ENCODE data around the gene RPLP2.

The RPLP2 gene

DNA sequence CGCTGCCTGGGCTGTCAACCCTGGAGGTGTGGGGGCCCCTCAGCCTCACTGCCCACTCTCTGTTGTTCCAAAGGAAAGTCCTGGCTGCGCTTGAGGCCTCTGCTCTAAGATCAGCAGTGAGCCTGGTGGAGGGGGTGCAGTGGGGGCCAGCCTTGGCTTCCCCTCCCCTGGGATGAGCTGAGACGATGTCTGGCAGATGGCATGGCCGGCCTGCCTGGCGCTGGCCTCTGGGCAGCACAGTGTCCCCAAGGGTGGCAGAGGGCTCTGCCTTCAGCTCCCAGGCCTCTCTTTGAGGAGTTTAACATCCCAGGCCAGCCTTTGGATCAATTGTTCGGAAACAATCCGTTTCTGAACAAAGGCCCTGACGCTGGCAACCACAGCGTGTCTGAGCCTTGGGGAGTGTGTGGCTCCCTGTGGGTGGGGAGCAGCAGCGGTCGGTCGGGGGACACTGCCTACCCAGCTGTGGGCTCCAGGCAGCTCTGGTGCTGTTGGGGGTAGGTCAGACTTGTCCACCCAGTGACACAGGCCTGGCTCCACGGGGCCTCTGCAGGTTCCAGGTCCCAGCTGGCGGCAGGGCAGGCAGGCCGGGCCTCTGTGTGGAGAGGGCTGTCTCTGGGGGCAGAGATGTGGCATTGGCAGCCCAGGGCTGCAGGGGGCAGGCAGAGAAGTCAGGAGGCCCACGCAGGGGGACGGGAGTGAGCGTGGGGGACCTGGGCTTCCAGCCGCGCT lies 45.0 kb downstream of the RPLP2 start:
- peaks cover 10 to 14% of the 10 kb centered on the region in 2 donors for H3K27me3 ChIP-seq (ENCODE audit: control insufficient read depth in 1 of 2, insufficient read depth in 2 of 2, low read length in 2 of 2)
- H3K27ac ChIP-seq (ENCODE audit: low read depth, low read length) = no peak overlapping the region
- H3K4me1 ChIP-seq (ENCODE audit: control insufficient read depth in 1 of 2, insufficient read depth in 2 of 2, low read length in 2 of 2) = peaks cover 0 to 6% of the 10 kb centered on the region in 2 donors
- H3K36me3 ChIP-seq (ENCODE audit: control insufficient read depth in 1 of 2, insufficient read depth in 2 of 2, low read length in 2 of 2) = no peaks in the 10 kb centered on the region
- H3K9ac ChIP-seq (ENCODE audit: low read depth in 1 of 2, low read length in 2 of 2) = no peak overlapping the region
- no peak overlapping the region for H3K4me3 ChIP-seq (ENCODE audit: low read depth in 1 of 2, low read length in 2 of 2)
- H3K9me3 ChIP-seq (ENCODE audit: control insufficient read depth in 1 of 2, low read length in 2 of 2) = no peaks in the 10 kb centered on the region

DNA sequence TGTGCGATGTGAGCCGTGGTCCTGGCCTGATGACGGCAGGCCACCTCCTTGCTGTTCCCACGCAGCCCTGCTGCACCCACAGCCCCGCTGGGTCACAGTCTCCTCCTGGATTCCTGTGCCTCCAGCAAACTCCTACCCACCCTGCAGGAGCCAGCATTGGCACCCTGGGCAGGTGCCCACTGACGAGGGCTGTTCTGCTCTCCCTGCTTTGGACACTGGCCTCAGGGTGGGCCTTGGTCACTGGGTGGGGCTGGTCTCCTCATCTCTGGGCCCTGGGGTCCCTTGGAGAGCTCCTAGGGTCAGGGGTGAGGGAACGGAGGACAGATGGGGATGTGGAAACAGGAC lies 45.5 kb downstream of the RPLP2 start:
- Histone ChIP-seq H3K9me3 (ENCODE audit: control insufficient read depth in 1 of 2, low read length in 2 of 2) (no peaks in the 10 kb centered on the region), H3K9ac (ENCODE audit: low read depth in 1 of 2, low read length in 2 of 2) (no peak overlapping the region), H3K36me3 (ENCODE audit: control insufficient read depth in 1 of 2, insufficient read depth in 2 of 2, low read length in 2 of 2) (no peaks in the 10 kb centered on the region), H3K4me1 (ENCODE audit: control insufficient read depth in 1 of 2, insufficient read depth in 2 of 2, low read length in 2 of 2) (peaks cover 0 to 8% of the 10 kb centered on the region in 2 donors), H3K27ac (ENCODE audit: low read depth, low read length) (no peak overlapping the region), H3K27me3 (ENCODE audit: control insufficient read depth in 1 of 2, insufficient read depth in 2 of 2, low read length in 2 of 2) (peaks cover 10 to 11% of the 10 kb centered on the region in 2 donors), H3K4me3 (ENCODE audit: low read depth in 1 of 2, low read length in 2 of 2) (no peak overlapping the region)

DNA sequence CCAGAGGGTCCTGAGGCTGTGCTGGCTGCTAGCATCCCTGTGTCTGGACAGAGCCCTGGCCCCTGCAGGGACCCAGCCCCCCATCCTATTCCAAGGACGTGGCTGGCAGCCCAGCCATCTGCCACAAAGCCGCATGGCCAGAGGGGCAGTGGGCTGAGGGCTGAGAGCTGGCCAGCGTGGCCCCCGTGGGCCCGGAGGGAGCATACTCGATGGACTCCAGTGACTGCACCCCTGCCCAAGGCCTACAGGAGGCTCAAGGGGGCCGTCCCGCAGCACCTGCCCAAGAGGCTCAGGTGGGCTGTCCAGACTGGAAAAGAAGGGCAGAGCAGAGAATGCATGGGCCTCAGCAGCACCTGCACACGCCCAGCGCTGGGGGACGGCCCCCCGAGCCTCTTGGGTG lies 46.0 kb downstream of the RPLP2 start:
- peaks cover 5 to 6% of the 10 kb centered on the region in 2 donors for H3K27me3 ChIP-seq (ENCODE audit: control insufficient read depth in 1 of 2, insufficient read depth in 2 of 2, low read length in 2 of 2)
- no peak overlapping the region for H3K9ac ChIP-seq (ENCODE audit: low read depth in 1 of 2, low read length in 2 of 2)
- H3K9me3 ChIP-seq (ENCODE audit: control insufficient read depth in 1 of 2, low read length in 2 of 2) = no peaks in the 10 kb centered on the region
- peaks cover 0 to 8% of the 10 kb centered on the region in 2 donors for H3K4me1 ChIP-seq (ENCODE audit: control insufficient read depth in 1 of 2, insufficient read depth in 2 of 2, low read length in 2 of 2)
- no peaks in the 10 kb centered on the region for H3K36me3 ChIP-seq (ENCODE audit: control insufficient read depth in 1 of 2, insufficient read depth in 2 of 2, low read length in 2 of 2)
- no peak overlapping the region for H3K4me3 ChIP-seq (ENCODE audit: low read depth in 1 of 2, low read length in 2 of 2)
- H3K27ac ChIP-seq (ENCODE audit: low read depth, low read length) = no peak overlapping the region

DNA sequence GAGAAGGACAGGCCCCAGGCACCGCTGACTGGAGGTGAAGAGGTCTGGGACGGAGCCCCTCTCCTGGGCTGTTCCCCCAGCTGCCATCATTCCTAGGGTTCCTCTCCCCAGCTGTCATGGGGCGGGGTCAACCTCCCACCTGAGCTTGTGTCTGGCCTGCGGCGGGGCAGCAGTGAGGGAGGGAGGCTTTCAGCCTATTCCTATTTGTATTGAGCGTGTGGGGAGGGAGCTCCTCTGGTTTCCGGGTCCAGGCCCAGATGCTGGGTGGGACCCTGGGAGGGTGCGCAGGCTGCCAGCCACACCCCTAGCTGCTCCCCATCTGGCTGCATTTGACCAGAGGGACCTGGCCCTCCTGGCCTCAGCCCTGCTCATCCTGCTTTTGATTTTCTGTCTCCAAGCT lies 46.6 kb downstream of the RPLP2 start:
- H3K27me3 ChIP-seq (ENCODE audit: control insufficient read depth in 1 of 2, insufficient read depth in 2 of 2, low read length in 2 of 2) = peaks cover 0 to 2% of the 10 kb centered on the region in 2 donors
- H3K4me1 ChIP-seq (ENCODE audit: control insufficient read depth in 1 of 2, insufficient read depth in 2 of 2, low read length in 2 of 2) = peaks cover 0 to 8% of the 10 kb centered on the region in 2 donors
- no peak overlapping the region for H3K4me3 ChIP-seq (ENCODE audit: low read depth in 1 of 2, low read length in 2 of 2)
- H3K9me3 ChIP-seq (ENCODE audit: control insufficient read depth in 1 of 2, low read length in 2 of 2) = no peaks in the 10 kb centered on the region
- H3K27ac ChIP-seq (ENCODE audit: low read depth, low read length) = no peak overlapping the region
- no peak overlapping the region for H3K9ac ChIP-seq (ENCODE audit: low read depth in 1 of 2, low read length in 2 of 2)
- H3K36me3 ChIP-seq (ENCODE audit: control insufficient read depth in 1 of 2, insufficient read depth in 2 of 2, low read length in 2 of 2) = no peaks in the 10 kb centered on the region

DNA sequence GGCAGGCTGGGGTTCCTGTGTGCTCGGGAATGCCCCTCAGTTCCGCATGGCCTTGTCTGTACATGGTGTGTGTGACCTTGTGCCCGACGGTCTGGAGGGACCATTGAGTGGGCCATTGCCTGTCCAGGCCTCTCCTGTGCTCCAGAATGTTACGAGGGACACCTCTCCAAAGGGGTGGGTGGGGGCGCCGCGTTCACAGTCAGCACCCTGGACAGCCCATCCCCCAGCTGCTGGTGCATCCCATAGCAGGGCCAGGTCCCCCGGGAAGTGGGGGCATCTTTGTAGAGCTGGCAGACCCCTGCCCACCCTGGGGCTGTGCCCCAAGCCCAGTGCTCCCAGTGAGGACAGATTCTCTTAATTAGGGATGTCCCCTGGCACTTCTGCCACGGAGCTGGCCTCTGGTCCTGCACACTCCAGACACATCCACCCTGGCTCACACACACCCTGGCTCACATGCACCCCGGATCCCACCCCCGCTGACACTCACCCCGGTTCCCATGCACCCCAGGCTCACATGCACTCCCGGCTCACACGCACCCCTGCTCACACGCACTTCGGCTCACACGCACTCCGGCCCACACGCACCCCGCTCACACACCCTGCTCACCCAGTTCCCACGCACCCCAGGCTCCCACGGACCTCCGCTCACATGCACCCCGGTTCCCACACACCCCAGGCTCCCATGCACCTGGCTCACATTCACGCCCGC lies 48.4 kb downstream of the RPLP2 start:
- Histone ChIP-seq H3K4me1 (ENCODE audit: control insufficient read depth in 1 of 2, insufficient read depth in 2 of 2, low read length in 2 of 2) (peaks cover 0 to 16% of the 10 kb centered on the region in 2 donors), H3K27ac (ENCODE audit: low read depth, low read length) (no peak overlapping the region), H3K36me3 (ENCODE audit: control insufficient read depth in 1 of 2, insufficient read depth in 2 of 2, low read length in 2 of 2) (no peaks in the 10 kb centered on the region), H3K9me3 (ENCODE audit: control insufficient read depth in 1 of 2, low read length in 2 of 2) (no peaks in the 10 kb centered on the region), H3K9ac (ENCODE audit: low read depth in 1 of 2, low read length in 2 of 2) (no peak overlapping the region), H3K27me3 (ENCODE audit: control insufficient read depth in 1 of 2, insufficient read depth in 2 of 2, low read length in 2 of 2) (peaks cover 11 to 12% of the 10 kb centered on the region in 2 donors), H3K4me3 (ENCODE audit: low read depth in 1 of 2, low read length in 2 of 2) (no peak overlapping the region)

DNA sequence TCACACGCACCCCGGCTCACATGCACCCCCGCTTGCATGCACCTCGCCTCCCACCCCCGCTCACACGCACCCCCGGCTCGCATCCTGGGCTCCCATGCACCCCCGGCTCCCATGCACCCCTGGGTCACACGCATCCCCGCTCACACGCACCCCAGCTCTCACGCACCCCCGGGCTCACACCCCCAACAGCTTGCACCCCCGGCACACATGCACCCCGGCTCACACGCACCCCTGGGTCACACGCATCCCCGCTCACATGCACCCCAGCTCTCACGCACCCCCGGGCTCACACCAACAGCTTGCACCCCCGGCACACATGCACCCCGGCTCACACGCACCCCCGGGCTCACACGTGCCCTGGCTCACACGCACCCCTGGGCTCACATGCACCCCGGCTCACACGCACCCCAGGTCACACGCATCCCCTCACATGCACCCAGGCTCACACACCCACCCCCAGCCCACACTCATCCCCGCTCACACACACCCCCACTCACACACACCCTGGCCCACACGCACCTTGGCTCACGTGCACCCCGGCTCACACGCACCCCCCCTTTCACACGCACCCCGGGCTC lies 49.1 kb downstream of the RPLP2 start:
- Histone ChIP-seq H3K9me3 (ENCODE audit: control insufficient read depth in 1 of 2, low read length in 2 of 2) (no peaks in the 10 kb centered on the region), H3K4me1 (ENCODE audit: control insufficient read depth in 1 of 2, insufficient read depth in 2 of 2, low read length in 2 of 2) (peaks cover 0 to 16% of the 10 kb centered on the region in 2 donors), H3K9ac (ENCODE audit: low read depth in 1 of 2, low read length in 2 of 2) (no peak overlapping the region), H3K27ac (ENCODE audit: low read depth, low read length) (no peak overlapping the region), H3K36me3 (ENCODE audit: control insufficient read depth in 1 of 2, insufficient read depth in 2 of 2, low read length in 2 of 2) (no peaks in the 10 kb centered on the region), H3K4me3 (ENCODE audit: low read depth in 1 of 2, low read length in 2 of 2) (no peak overlapping the region), H3K27me3 (ENCODE audit: control insufficient read depth in 1 of 2, insufficient read depth in 2 of 2, low read length in 2 of 2) (peaks cover 11 to 18% of the 10 kb centered on the region in 2 donors)

DNA sequence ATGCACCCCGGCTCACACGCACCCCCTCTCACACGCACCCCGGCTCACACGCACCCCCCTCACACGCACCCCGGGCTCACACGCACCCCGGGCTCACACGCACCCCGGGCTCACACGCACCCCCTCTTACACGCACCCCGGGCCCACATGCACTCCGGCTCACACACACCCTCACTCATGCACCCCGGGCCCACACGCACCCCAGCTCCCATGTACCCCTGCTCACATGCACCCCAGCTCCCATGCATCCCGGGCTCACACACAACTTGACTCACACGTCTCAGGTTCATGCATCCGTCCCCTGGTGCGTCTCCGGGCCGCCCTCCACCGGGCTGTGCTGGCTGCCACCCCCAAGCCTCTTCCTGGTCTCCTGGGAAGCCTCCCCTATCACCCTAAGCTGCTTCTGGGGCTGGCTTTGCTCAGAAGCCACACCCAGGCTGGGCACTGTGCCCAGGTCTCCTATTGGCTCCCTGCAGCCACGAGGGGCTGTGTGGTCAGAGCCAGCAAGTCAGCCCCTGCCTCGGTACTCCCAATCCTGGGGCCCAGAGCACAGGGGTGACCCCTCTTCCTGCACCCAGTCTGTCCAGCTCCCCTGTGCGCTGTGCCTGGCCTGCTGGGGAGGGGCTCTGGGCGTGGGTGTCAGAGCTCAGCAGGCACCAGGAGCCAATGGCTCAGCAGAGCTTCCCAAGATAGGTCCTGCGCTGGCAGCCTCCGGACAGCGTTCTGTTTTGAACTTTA lies 49.8 kb downstream of the RPLP2 start:
- Histone ChIP-seq H3K27me3 (ENCODE audit: control insufficient read depth in 1 of 2, insufficient read depth in 2 of 2, low read length in 2 of 2) (peaks cover 11 to 22% of the 10 kb centered on the region in 2 donors), H3K27ac (ENCODE audit: low read depth, low read length) (no peak overlapping the region), H3K36me3 (ENCODE audit: control insufficient read depth in 1 of 2, insufficient read depth in 2 of 2, low read length in 2 of 2) (no peaks in the 10 kb centered on the region), H3K9ac (ENCODE audit: low read depth in 1 of 2, low read length in 2 of 2) (no peak overlapping the region), H3K4me1 (ENCODE audit: control insufficient read depth in 1 of 2, insufficient read depth in 2 of 2, low read length in 2 of 2) (peaks cover 0 to 16% of the 10 kb centered on the region in 2 donors), H3K9me3 (ENCODE audit: control insufficient read depth in 1 of 2, low read length in 2 of 2) (no peaks in the 10 kb centered on the region), H3K4me3 (ENCODE audit: low read depth in 1 of 2, low read length in 2 of 2) (peak overlapping the region in 1 of 2 donors; percentile 32)

DNA sequence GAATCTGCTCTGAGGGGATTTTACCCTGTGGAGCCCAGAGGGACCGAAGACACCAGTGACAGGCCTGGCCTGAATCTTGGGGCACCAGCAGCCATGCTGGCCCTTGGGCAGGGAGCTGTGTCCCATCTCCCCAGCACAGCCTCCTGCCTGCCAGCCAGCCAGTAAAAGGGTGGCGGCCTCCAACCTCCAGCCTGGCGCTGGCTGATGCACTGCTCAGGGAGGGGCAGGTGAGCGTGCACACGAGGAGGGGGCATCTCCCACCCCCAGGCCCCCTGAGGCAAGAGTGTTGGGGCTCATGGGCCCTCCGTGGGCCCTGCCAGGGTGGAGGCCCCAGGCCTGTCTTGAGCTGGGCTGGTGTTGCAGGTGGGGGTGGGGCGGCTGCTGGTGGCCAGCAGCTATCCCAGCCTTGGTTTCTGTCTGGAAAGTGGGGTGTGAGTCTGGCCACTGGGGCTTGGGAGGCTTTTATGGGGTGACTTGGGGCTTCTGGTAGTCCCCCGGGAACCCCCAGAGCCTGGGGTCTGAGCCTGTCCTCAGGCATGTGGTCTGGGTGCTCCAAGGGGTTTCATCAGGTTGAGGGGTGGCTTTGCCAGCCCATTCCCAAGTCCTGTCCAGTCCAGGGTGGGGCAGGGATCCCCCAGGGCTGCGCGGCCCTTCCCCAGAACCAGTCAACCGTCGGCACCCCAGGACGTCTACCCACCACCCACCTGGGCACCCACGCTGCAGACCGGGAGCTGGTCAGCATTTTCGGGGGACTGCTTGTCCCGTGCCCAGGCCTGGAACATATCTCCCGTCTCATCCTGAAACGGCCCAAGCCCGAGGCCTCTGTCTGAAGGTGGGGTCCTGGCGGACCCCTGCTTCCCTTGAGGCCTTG lies 50.7 kb downstream of the RPLP2 start:
- Histone ChIP-seq H3K27me3 (ENCODE audit: control insufficient read depth in 1 of 2, insufficient read depth in 2 of 2, low read length in 2 of 2) (peaks cover 11 to 22% of the 10 kb centered on the region in 2 donors), H3K4me3 (ENCODE audit: low read depth in 1 of 2, low read length in 2 of 2) (no peak overlapping the region), H3K27ac (ENCODE audit: low read depth, low read length) (no peak overlapping the region), H3K4me1 (ENCODE audit: control insufficient read depth in 1 of 2, insufficient read depth in 2 of 2, low read length in 2 of 2) (peaks cover 0 to 16% of the 10 kb centered on the region in 2 donors), H3K9ac (ENCODE audit: low read depth in 1 of 2, low read length in 2 of 2) (no peak overlapping the region), H3K9me3 (ENCODE audit: control insufficient read depth in 1 of 2, low read length in 2 of 2) (no peaks in the 10 kb centered on the region), H3K36me3 (ENCODE audit: control insufficient read depth in 1 of 2, insufficient read depth in 2 of 2, low read length in 2 of 2) (no peaks in the 10 kb centered on the region)

DNA sequence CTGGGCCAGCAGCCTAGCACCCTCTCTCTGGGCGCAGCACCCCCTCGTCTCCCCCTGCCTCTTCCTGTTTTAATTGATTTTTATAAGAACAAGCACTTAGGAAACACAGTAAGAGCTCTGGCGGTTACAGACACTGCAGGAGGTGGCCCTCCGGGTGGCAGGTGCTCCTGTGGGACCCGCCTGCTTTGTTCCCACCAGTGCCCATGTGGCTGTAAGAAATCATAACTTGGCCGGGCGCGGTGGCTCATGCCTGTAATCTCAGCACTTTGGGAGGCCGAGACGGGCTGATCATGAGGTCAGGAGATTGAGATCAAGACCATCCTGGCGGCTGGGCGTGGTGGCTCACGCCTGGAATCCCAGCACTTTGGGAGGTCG lies 51.3 kb downstream of the RPLP2 start:
- peaks cover 11 to 22% of the 10 kb centered on the region in 2 donors for H3K27me3 ChIP-seq (ENCODE audit: control insufficient read depth in 1 of 2, insufficient read depth in 2 of 2, low read length in 2 of 2)
- no peak overlapping the region for H3K9ac ChIP-seq (ENCODE audit: low read depth in 1 of 2, low read length in 2 of 2)
- no peak overlapping the region for H3K4me3 ChIP-seq (ENCODE audit: low read depth in 1 of 2, low read length in 2 of 2)
- no peaks in the 10 kb centered on the region for H3K9me3 ChIP-seq (ENCODE audit: control insufficient read depth in 1 of 2, low read length in 2 of 2)
- H3K36me3 ChIP-seq (ENCODE audit: control insufficient read depth in 1 of 2, insufficient read depth in 2 of 2, low read length in 2 of 2) = no peaks in the 10 kb centered on the region
- H3K27ac ChIP-seq (ENCODE audit: low read depth, low read length) = no peak overlapping the region
- peaks cover 0 to 16% of the 10 kb centered on the region in 2 donors for H3K4me1 ChIP-seq (ENCODE audit: control insufficient read depth in 1 of 2, insufficient read depth in 2 of 2, low read length in 2 of 2)
